D721Med (cell line): Measurements from ENCODE around the gene TMEM30A.

Experiments used
- DNase-seq: peaks from one replicate; pipeline ENCODE4 v3.0.0; 2011; ENCODE audit warnings: low spot score; ENCODE audit not compliant: insufficient read length
- FAIRE-seq: peaks from 2 replicates; lab custom pipeline; 2011; peaks lifted over from hg19 to GRCh38; lab: Jason Lieb, UNC
- CTCF ChIP-seq: IDR thresholded peaks from 2 replicates; pipeline ENCODE4 v1.5.1; 2012; ENCODE audit warnings: mild to moderate bottlenecking, control low read depth; ENCODE audit not compliant: insufficient read depth; ENCODE audit errors: missing control alignments

TMEM30A gene

GRCh38 chr6:75302280-75302679, 17.7 kb upstream of the TMEM30A start:
- DNase-seq (no peak), FAIRE-seq (no peak)
- no peak for TF ChIP-seq CTCF

GRCh38 chr6:75301537-75301936, 16.9 kb upstream of the TMEM30A start:
- FAIRE-seq (no peak), DNase-seq (no peak)
- no peak for TF ChIP-seq CTCF

GRCh38 chr6:75301088-75301487, 16.5 kb upstream of the TMEM30A start:
- no peak for TF ChIP-seq CTCF
- no peak for DNase-seq
- FAIRE-seq = no peak

GRCh38 chr6:75300531-75300855, 15.9 kb upstream of the TMEM30A start:
- no peak for TF ChIP-seq CTCF
- FAIRE-seq = no peak
- no peak for DNase-seq

GRCh38 chr6:75299801-75300530, 15.4 kb upstream of the TMEM30A start:
- TF ChIP-seq CTCF = no peak
- no peak for FAIRE-seq
- DNase-seq = no peak

GRCh38 chr6:75296811-75297779, 12.5 kb upstream of the TMEM30A start:
- peak; percentile 95 for FAIRE-seq
- DNase-seq = no peak
- TF ChIP-seq CTCF = peak; percentile 83

- FAIRE-seq (no peak), DNase-seq (no peak)
- TF ChIP-seq CTCF = no peak
These were observed 8.0 kb upstream of the TMEM30A start for GRCh38 chr6:75292555-75292954.
